GM18499 (cell line): Measurements from ENCODE around the gene CHST5.

Experiments used
- ATAC-seq: cut with Tn5 transposase; IDR thresholded peaks from one replicate; pipeline ENCODE4 v1.9.1; 2021; ENCODE audit warnings: moderate number of reproducible peaks; ENCODE audit not compliant: insufficient read depth, unreplicated experiment

The CHST5 gene

GRCh38 chr16:75535901-75536300 is at the start of gene CHST5:
TSS of gene CHST5 (minus strand) at chr16:75536108. CDS start at chr16:75530384, 5,724 bp downstream.
- no peak for ATAC-seq

GRCh38 chr16:75584108-75584507 is 48.2 kb upstream of the CHST5 start:
- ATAC-seq, result no peak

- ATAC-seq, result no peak
Observed at GRCh38 chr16:75579281-75579834, 43.5 kb upstream of the CHST5 start.

DNA sequence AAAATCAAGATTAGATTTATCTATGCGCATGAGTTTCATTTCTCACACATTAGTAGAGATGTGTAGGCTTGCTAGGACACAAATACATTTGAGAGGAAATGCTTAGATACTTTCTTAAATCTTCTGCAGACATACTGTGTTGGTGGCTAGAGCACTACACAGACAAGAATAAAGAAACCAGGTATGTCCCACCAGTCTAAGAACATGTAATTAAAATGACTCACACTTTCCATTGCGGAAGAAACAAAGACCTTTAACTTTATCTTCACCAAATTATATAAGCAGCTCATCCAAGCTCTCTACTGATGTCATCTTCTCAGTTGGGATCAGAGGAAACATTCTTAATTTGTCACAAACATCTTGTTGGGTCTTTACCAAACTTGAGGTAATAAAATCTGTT is 42.8 kb upstream of the CHST5 start:
- ATAC-seq, result no peak

- ATAC-seq, result no peak
Observed at GRCh38 chr16:75578212-75578611, 42.3 kb upstream of the CHST5 start.

DNA sequence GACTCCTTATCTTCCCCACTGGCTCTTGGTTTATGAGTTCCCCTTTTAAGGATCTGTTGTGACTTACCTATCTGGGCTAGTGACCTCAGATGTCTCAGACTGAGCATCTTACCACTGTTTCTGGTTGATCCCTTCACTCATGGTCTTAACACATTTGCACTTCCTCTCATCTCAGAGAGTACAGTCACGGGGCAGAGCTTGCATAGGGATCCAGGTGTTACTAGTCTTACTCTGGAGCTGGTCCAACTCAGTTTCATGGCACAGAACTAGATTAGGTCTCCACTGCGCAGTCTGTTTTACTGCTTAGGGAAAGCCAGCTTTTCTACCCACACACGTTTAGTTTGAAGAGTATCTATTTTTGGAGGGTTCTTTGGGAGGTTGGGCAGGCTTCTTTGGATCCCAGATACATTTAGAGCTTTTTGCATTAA is 40.5 kb upstream of the CHST5 start:
- ATAC-seq, result peak; percentile 39

GRCh38 chr16:75575958-75576357 is 40.0 kb upstream of the CHST5 start:
- no peak for ATAC-seq

GRCh38 chr16:75573955-75574354 is 38.0 kb upstream of the CHST5 start:
- ATAC-seq, result no peak

GRCh38 chr16:75572864-75573542 is 37.1 kb upstream of the CHST5 start:
- no peak for ATAC-seq

- ATAC-seq, result no peak
Observed at GRCh38 chr16:75570396-75571065, 34.6 kb upstream of the CHST5 start.

DNA sequence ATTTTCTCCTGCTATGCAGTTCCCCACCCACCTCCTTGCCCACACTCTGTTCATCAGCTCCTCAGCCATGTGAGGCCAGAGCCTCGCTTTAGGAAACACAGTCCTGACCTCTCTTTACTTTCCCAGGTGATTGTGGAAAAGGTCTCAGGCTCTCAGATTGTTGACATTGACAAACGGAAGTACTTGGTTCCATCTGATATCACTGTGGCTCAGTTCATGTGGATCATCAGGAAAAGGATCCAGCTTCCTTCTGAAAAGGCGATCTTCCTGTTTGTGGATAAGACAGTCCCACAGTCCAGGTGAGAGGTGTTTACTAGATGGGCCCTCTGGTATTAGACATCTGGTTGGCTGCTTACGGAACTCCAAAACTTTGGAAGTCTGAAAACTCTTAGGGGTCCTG is 32.0 kb upstream of the CHST5 start:
- no peak for ATAC-seq

DNA sequence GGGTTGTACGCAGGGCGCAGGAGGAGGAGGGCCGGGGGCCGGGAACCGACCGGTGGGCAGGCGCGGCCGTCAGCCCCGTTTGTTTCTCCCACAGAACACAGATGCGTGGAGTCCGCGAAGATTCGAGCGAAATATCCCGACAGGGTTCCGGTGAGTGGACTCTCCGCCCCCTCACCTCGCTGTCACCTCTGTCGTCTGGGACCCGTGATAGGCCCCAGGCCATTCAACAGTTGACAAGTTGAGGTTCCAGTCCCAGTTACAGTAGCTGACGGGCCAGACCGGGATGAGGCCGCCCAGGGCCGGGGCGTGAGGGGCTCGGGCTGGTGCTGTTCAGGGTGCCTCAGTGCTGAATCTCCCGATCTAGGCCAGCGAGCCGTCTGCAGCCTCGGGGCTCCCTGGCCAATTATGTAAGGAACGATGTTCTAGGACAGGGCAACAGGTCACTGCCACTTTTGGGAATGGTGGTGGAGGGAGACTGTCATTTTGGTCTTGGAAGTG is 30.9 kb upstream of the CHST5 start:
- no peak for ATAC-seq

- ATAC-seq, result peak; percentile 33
Observed at GRCh38 chr16:75566040-75566757, 30.3 kb upstream of the CHST5 start, which contains the start of gene GABARAPL2. TSS of gene GABARAPL2 (plus strand) at chr16:75566379. CDS start at chr16:75566487, 108 bp downstream.

- ATAC-seq, result no peak
Observed at GRCh38 chr16:75565640-75566039, 29.7 kb upstream of the CHST5 start.

- no peak for ATAC-seq
Observed at GRCh38 chr16:75559564-75560372, 23.9 kb upstream of the CHST5 start.

GRCh38 chr16:75558846-75559401 is 23.0 kb upstream of the CHST5 start:
- ATAC-seq, result no peak

DNA sequence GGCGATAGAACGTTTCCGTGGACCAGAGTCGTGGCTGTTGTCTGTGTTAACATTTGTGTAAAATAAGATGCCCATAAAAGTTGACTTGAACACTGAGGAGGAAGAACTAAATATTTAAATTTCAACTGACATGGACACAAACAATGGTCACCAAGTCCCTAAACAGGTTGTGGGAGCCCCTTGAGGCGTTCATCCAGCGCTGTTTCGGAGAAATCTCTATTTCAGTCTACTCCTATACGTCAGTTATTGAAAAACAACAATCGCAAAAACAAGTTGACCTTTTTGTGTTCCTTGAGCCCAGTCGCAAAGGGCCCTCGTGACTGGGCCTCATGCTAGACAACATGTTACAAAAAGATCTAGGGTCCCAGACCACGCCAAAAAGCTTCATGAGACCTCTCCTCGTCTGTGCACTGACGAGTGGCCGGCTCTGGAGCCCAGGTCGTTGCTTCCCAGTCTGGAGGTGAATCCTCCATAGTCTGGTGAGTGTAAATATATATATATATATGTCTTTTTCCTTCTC is 20.6 kb upstream of the CHST5 start:
- no peak for ATAC-seq

DNA sequence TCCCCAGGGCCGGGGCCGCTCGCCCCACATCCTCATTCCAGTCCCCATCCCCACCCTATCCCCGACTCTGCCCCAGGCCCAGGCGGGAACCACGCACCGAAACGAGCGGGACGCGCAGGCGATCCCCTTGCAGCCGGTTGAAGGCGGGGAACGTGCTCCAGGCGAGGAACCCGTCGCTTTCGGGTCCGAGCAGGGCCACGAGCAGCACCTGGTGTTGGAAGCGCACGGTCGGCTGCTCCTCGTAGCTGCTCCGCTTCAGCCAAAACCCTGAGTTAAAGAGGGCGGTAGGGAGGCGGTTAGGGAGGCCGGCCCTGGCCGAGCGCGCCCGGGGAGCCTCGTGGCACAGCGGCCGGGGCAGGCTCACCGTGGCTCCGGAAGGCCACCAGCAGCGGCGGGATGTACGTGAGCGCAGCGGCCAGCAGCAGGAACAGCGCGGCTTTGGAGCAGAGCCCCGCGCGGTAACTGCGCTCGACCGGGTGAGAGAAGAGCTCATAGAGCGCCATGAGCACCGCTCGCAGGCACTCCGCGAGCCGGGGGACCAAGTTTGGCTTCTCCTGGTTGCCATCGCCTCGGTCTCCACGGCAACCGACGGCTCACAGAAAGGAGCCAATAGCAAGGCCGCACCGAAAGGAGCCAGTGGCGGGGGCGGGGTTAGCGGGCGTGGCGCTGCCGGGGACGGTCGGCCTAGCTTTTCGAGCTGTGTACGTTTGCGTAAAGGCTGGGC is 20.0 kb upstream of the CHST5 start, which contains the start of gene TMEM231:
Gene TMEM231 (minus strand): TSS at position 546 of the 724 bp plus-strand sequence. CDS start 43 bp downstream, at position 503.
- peak; percentile 93 for ATAC-seq
